Neural cell (in vitro differentiated cells): Measurements from ENCODE around the gene TSPAN11.

Experiments
- CTCF ChIP-seq: fragments of 450-650 bp; IDR thresholded peaks from 2 replicates; pipeline ENCODE4 v1.5.1; 2014; ENCODE audit warnings: antibody characterized with exemption, mild to moderate bottlenecking, moderate library complexity; ENCODE audit not compliant: poor library complexity, severe bottlenecking
- EP300 ChIP-seq: fragments of 450-650 bp; conservative IDR thresholded peaks from 2 replicates; pipeline ENCODE4 v1.6.1; 2014; ENCODE audit warnings: antibody characterized with exemption, mild to moderate bottlenecking, moderate library complexity; ENCODE audit not compliant: poor library complexity, severe bottlenecking
- EZH2 ChIP-seq: fragments of 200-600, 300-800 bp; shearing (Covaris generic), sonication (generic); IDR thresholded peaks from 2 replicates; pipeline ENCODE4 v1.6.1; 2014; ENCODE audit warnings: antibody characterized with exemption, low read length, borderline replicate concordance, mild to moderate bottlenecking; ENCODE audit not compliant: insufficient read depth, poor library complexity, severe bottlenecking
- MXI1 ChIP-seq: fragments of 450-650 bp; conservative IDR thresholded peaks from 2 replicates; pipeline ENCODE4 v1.6.1; 2014; ENCODE audit warnings: antibody characterized with exemption, mild to moderate bottlenecking; ENCODE audit not compliant: poor library complexity, severe bottlenecking
- POLR2AphosphoS5 ChIP-seq: IDR thresholded peaks from 2 replicates; pipeline ENCODE4 v1.6.1; 2012
- RAD21 ChIP-seq: fragments of 450-650 bp; conservative IDR thresholded peaks from 2 replicates; pipeline ENCODE4 v1.6.1; 2014; ENCODE audit warnings: antibody characterized with exemption, mild to moderate bottlenecking, moderate library complexity
- REST ChIP-seq: IDR thresholded peaks from 2 replicates; pipeline ENCODE4 v1.6.1; 2012; ENCODE audit warnings: borderline replicate concordance
- SMC3 ChIP-seq: fragments of 450-650 bp; conservative IDR thresholded peaks from 2 replicates; pipeline ENCODE4 v1.6.1; 2014; ENCODE audit warnings: antibody characterized with exemption, mild to moderate bottlenecking, moderate library complexity; ENCODE audit not compliant: poor library complexity
- TAF1 ChIP-seq: IDR thresholded peaks from 2 replicates; pipeline ENCODE4 v1.6.1; 2012; ENCODE audit warnings: low read depth

DNA sequence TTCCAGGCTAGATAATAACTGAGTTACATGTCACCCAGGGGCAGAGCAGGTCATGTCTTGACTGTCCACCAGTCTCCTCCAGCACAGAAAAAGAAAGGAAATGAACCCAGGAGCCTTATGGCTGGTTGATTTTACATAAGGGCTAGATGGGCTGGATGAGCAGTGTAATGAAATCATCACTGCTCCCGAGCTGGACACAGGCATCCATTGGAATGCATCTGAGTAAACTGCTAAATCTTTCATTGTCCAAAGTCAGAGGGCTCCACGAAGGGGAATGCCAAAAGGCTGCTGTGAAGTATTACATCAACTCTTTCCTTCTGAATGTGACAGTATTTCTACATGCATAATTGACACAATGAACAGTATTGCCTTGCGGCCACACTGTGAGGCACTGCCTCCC lies 30.1 kb upstream of the TSPAN11 start:
- TF ChIP-seq EP300 = no peak
- no peak for TF ChIP-seq CTCF
- TF ChIP-seq POLR2AphosphoS5 = no peak
- TF ChIP-seq EZH2 = no peak
- no peak for TF ChIP-seq TAF1
- TF ChIP-seq SMC3 = no peak
- TF ChIP-seq REST = no peak
- TF ChIP-seq RAD21 = no peak
- no peak for TF ChIP-seq MXI1
